IMR-90 (cell line): Measurements from ENCODE around the gene TDRKH. TPM values are rescaled to one million over a fixed set of nuclear protein-coding genes. Genes with fewer than 3 reads are reported as not detected.
A peak's percentile ranks its signal among the peaks of the same experiment; 100 is the strongest.

Experiments used
- ATAC-seq: fragments of 200-7000 bp; cut with Tn5 transposase; 2 replicates; pipeline ENCODE4 v1.9.1; 2020; ENCODE audit warnings: low read depth, mild to moderate bottlenecking, moderate library complexity
- BruUV-seq: library from RNA; stranded (reverse); fragments of 400-500 nt; replicated peaks from 2 replicates; lab custom pipeline; 2021; lab: Mats Ljungman, UMichigan
- CTCF ChIA-PET: fragments of 300-600 bp; formaldehyde crosslinking; extraction: SDS; loops from one replicate; lab custom pipeline; 2021; ENCODE audit warnings: antibody characterized with exemption; lab: Yijun Ruan, JAX
- POLR2A ChIA-PET: fragments of 300-600 bp; sonication (Branson Sonifier 250); formaldehyde crosslinking; loops from one replicate; lab custom pipeline; 2022; ENCODE audit warnings: antibody characterized with exemption; ENCODE audit not compliant: unreplicated experiment; lab: Charles Lee
- DNase-seq: peaks from one replicate; pipeline ENCODE4 v3.0.0; 2013
- H2AFZ ChIP-seq: replicated peaks from 2 replicates; pipeline ENCODE3; 2013; ENCODE audit warnings: low read length, mild to moderate bottlenecking; ENCODE audit not compliant: poor library complexity
- H2AK5ac ChIP-seq: 2 replicates; pipeline ENCODE4 v1.6.1; 2013; ENCODE audit warnings: low read depth, low read length, inconsistent platforms
- H2AK9ac ChIP-seq: replicated peaks from 2 replicates; pipeline ENCODE3; 2013; ENCODE audit warnings: mild to moderate bottlenecking, low read depth, low read length, moderate library complexity; ENCODE audit not compliant: poor library complexity
- H2BK120ac ChIP-seq: 2 replicates; pipeline ENCODE4 v1.6.1; 2013; ENCODE audit warnings: low read depth, low read length, inconsistent platforms
- H2BK15ac ChIP-seq: 3 replicates; pipeline ENCODE4 v1.6.1; 2013; ENCODE audit warnings: low read depth, low read length, inconsistent platforms
- H2BK20ac ChIP-seq: 2 replicates; pipeline ENCODE4 v1.6.1; 2013; ENCODE audit warnings: low read depth, mild to moderate bottlenecking, inconsistent platforms, low read length, moderate library complexity
- H2BK5ac ChIP-seq: 2 replicates; pipeline ENCODE4 v1.6.1; 2013; ENCODE audit warnings: mild to moderate bottlenecking, low read depth, low read length, inconsistent platforms; ENCODE audit not compliant: poor library complexity, severe bottlenecking
- H3K14ac ChIP-seq: replicated peaks from 2 replicates; pipeline ENCODE4 v1.6.1; 2013; ENCODE audit warnings: low read depth, low read length, inconsistent platforms
- H3K18ac ChIP-seq: 2 replicates; pipeline ENCODE4 v1.6.1; 2013; ENCODE audit warnings: low read depth, low read length, control low read depth
- H3K23ac ChIP-seq: 2 replicates; pipeline ENCODE4 v1.6.1; 2013; ENCODE audit warnings: low read depth, low read length, inconsistent platforms
- H3K27ac ChIP-seq: 2 replicates; pipeline ENCODE4 v1.5.1; 2013; ENCODE audit warnings: mild to moderate bottlenecking, control low read depth, low read length; ENCODE audit not compliant: insufficient read depth
- H3K27me3 ChIP-seq: 2 replicates; pipeline ENCODE4 v1.6.1; 2013; ENCODE audit warnings: low read length; ENCODE audit not compliant: control insufficient read depth, insufficient read depth
- H3K36me3 ChIP-seq: 2 replicates; pipeline ENCODE4 v1.6.1; 2013; ENCODE audit warnings: low read length, mixed read lengths; ENCODE audit not compliant: control insufficient read depth, insufficient read depth
- H3K4ac ChIP-seq: 2 replicates; pipeline ENCODE4 v1.6.1; 2013; ENCODE audit warnings: low read depth, low read length, inconsistent platforms
- H3K4me1 ChIP-seq: 2 replicates; pipeline ENCODE4 v1.6.1; 2013; ENCODE audit warnings: low read length, mixed read lengths; ENCODE audit not compliant: control insufficient read depth, insufficient read depth
- H3K4me2 ChIP-seq: 2 replicates; pipeline ENCODE4 v1.6.1; 2013; ENCODE audit warnings: low read depth, mild to moderate bottlenecking, control low read depth, low read length, moderate library complexity
- H3K4me3 ChIP-seq: 2 replicates; pipeline ENCODE4 v1.5.1; 2013; ENCODE audit warnings: low read depth, mild to moderate bottlenecking, control low read depth, low read length, moderate library complexity; ENCODE audit not compliant: insufficient read depth
- H3K56ac ChIP-seq: 2 replicates; pipeline ENCODE4 v1.6.1; 2013; ENCODE audit warnings: low read length, inconsistent platforms; ENCODE audit not compliant: insufficient read depth; ENCODE audit errors: extremely low read depth
- H3K79me1 ChIP-seq, 2 experiments: 2 replicates each; pipeline ENCODE4 v1.6.1; 2013; ENCODE audit warnings: low read length in 2 of 2, inconsistent platforms in 1 of 2, low read depth in 1 of 2
- H3K9ac ChIP-seq: 2 replicates; pipeline ENCODE4 v1.6.1; 2013; ENCODE audit warnings: low read depth, low read length, control low read depth
- H3K9me1 ChIP-seq: 2 replicates; pipeline ENCODE4 v1.6.1; 2013; ENCODE audit warnings: low read length, inconsistent platforms; ENCODE audit not compliant: insufficient read depth
- H3K9me3 ChIP-seq: 2 replicates; pipeline ENCODE4 v1.6.1; 2013; ENCODE audit warnings: low read length; ENCODE audit not compliant: control insufficient read depth, insufficient read depth
- H4K20me1 ChIP-seq: 2 replicates; pipeline ENCODE4 v1.6.1; 2013; ENCODE audit warnings: low read length, inconsistent platforms; ENCODE audit not compliant: insufficient read depth
- H4K5ac ChIP-seq: 2 replicates; pipeline ENCODE4 v1.6.1; 2013; ENCODE audit warnings: mild to moderate bottlenecking, low read depth, low read length, control low read depth
- H4K8ac ChIP-seq, 2 experiments: 2 replicates each; pipeline ENCODE4 v1.6.1; 2013; ENCODE audit warnings: low read depth in 2 of 2, low read length in 2 of 2, control low read depth in 1 of 2, inconsistent platforms in 1 of 2
- H4K91ac ChIP-seq: 2 replicates; pipeline ENCODE4 v1.6.1; 2013; ENCODE audit warnings: low read depth, low read length, inconsistent platforms; ENCODE audit not compliant: insufficient read depth
- RCOR1 ChIP-seq: IDR thresholded peaks from 2 replicates; pipeline ENCODE4 v1.6.1; 2012; ENCODE audit warnings: mild to moderate bottlenecking, low read length, improper control_type of control experiment; ENCODE audit not compliant: insufficient replicate concordance
- dilution Hi-C: fragments of 300-500 bp; cut with HindIII; formaldehyde crosslinking; loops from one replicate; pipeline ENCODE4 v1.14.3; 2018; ENCODE audit warnings: low sequenced_read_pairs; ENCODE audit not compliant: unreplicated experiment
- in situ Hi-C: fragments of 300-500 bp; cut with MboI; formaldehyde crosslinking; loops from 3 replicates; pipeline ENCODE4 v1.14.3; 2019; ENCODE audit warnings: low sequenced_read_pairs, inconsistent platforms, mixed read lengths
- intact Hi-C: fragments of 100-400 bp; cut with micrococcal nuclease; formaldehyde crosslinking; loops from 2 replicates; pipeline ENCODE4 v1.10.0; 2022
- polyA plus RNA-seq, 3 experiments: library from polyadenylated mRNA; depleted of rRNA; stranded (reverse); fragments of >200 nt; gene quantifications; 2 replicates each; pipeline ENCODE4 v1.2.3, GENCODE V29; 2012; ENCODE audit warnings: low replicate concordance in 1 of 3
- total RNA-seq: library from RNA; depleted of rRNA; stranded (reverse); fragments of >200 nt; gene quantifications from 2 replicates; pipeline ENCODE4 v1.2.3, GENCODE V29; 2012
- TF ChIP-seq, protein P1 (sequence below): conservative IDR thresholded peaks from 2 replicates; pipeline ENCODE4 v1.5.1; 2012; ENCODE audit warnings: mild to moderate bottlenecking, low read depth, low read length, improper control_type of control experiment

Gene TDRKH
- total and polyA plus RNA-seq, 2 of the 4 experiments (the other 2 are of a cell fraction): 1.2 to 2.2 TPM

DNA sequence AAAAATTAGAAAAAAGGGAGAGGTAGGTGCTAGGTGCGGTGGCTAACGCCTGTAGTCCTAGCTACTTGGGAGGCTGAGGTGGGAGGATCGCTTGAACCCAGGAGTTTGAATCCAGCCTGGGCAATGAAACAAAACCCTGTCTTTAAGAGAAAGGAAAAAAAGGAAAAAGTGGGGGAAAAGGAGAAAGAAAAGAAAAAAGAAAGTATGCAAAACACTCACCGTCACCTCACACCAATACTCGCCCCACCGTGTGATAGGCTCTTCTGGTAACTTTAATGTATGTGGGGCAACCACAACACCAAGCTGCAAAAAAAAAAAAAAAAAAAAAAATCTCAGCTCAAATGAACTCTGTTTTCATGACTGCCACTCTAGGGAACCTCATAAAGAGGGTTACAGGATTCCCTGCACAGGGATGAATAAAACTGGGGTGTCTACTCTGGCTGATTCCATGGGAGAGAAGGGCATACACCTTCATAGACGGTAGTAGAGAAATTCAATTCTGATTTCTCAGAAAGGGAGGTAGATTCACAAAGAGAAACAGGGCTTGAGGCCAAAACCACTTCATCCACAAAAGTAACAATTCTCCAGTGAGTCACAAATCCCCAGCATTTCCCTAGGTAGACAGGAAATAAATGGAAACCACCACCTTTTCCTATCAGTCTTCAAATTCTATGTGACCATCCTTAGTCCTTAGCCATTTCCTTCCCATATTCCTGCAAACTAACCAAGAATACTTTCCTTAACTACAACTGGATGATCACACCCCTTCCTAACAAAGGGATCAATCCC lies 29.5 kb downstream of the TDRKH start (continued):
- TF ChIP-seq RCOR1: no peak

DNA sequence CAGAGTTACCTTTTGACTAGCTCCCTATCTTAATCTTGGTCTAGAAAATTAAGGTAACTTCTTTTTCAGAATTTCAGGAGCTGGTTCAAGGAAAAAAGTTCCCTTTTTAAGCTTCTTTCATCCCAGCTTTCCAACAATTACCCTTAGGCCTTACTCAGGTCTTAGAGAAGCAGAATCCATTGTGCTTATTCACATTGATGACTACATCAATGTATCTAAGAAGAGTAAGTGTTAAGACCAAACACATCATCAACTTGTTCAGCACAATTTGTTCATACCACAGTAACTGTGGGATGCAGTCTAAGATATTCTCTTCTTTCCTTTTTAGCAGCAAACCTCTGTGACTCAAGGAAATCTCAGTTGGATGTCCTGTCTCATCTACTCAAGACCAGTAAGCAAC lies 31.1 kb downstream of the TDRKH start:
- no peak overlapping the region for H4K91ac ChIP-seq
- no peak overlapping the region for H4K8ac ChIP-seq
- no peak overlapping the region for H2BK120ac ChIP-seq
- dilution Hi-C loops: no loop called here
- no peak overlapping the region for H2AK9ac ChIP-seq
- no peak for ATAC-seq
- no peaks in the 10 kb centered on the region for H4K20me1 ChIP-seq
- intact Hi-C loops: no loop called here
- no peaks in the 10 kb centered on the region for H3K9me3 ChIP-seq
- H2BK20ac ChIP-seq: no peak overlapping the region
- H3K56ac ChIP-seq: no peak overlapping the region
- ChIA-PET CTCF (no interaction called here), POLR2A (interaction anchor here (0.7 kb wide), 1 partner anchor 10 kb away, joined by 12 read pairs; no protein-coding TSS in a partner anchor)
- no peak overlapping the region for H3K27ac ChIP-seq
- H3K4me1 ChIP-seq: peaks cover 3% of the 10 kb centered on the region; the same call in 1 of the 2 replicates
- H3K14ac ChIP-seq: no peak overlapping the region
- TF ChIP-seq, protein P1, sequence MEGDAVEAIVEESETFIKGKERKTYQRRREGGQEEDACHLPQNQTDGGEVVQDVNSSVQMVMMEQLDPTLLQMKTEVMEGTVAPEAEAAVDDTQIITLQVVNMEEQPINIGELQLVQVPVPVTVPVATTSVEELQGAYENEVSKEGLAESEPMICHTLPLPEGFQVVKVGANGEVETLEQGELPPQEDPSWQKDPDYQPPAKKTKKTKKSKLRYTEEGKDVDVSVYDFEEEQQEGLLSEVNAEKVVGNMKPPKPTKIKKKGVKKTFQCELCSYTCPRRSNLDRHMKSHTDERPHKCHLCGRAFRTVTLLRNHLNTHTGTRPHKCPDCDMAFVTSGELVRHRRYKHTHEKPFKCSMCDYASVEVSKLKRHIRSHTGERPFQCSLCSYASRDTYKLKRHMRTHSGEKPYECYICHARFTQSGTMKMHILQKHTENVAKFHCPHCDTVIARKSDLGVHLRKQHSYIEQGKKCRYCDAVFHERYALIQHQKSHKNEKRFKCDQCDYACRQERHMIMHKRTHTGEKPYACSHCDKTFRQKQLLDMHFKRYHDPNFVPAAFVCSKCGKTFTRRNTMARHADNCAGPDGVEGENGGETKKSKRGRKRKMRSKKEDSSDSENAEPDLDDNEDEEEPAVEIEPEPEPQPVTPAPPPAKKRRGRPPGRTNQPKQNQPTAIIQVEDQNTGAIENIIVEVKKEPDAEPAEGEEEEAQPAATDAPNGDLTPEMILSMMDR: no peak
- H3K79me1 ChIP-seq: peaks cover 5 to 32% of the 10 kb centered on the region in 2 experiments
- no peak overlapping the region for H2AK5ac ChIP-seq
- H3K4me3 ChIP-seq: no peak overlapping the region
- no peaks in the 10 kb centered on the region for H3K27me3 ChIP-seq
- no peak overlapping the region for H4K5ac ChIP-seq
- in situ Hi-C loops: no loop called here
- no peak overlapping the region for H3K18ac ChIP-seq
- H3K4ac ChIP-seq: no peak overlapping the region
- peaks cover 9% of the 10 kb centered on the region for H3K9me1 ChIP-seq
- H3K23ac ChIP-seq: no peak overlapping the region
- H2BK15ac ChIP-seq: no peak overlapping the region
- peaks cover 22% of the 10 kb centered on the region for H3K36me3 ChIP-seq
- peak; percentile 25 for DNase-seq
- no peak overlapping the region for H3K9ac ChIP-seq
- no TSS peak for BruUV-seq
- no peak overlapping the region for H2BK5ac ChIP-seq
- no peak overlapping the region for H2AFZ ChIP-seq
- no peak overlapping the region for H3K4me2 ChIP-seq
